Endodermal cell (in vitro differentiated cells): ENCODE data around the gene NUDT21. TPM values are rescaled to one million over a fixed set of nuclear protein-coding genes. Genes with fewer than 3 reads are reported as not detected.

Source experiments
- DNase-seq: peaks from one replicate; pipeline ENCODE4 v3.0.0-alpha.2; 2017
- H3K27ac ChIP-seq: 2 replicates; pipeline ENCODE4 v1.5.1; 2013; ENCODE audit warnings: mild to moderate bottlenecking, low read depth, low read length, moderate library complexity
- H3K27me3 ChIP-seq: 2 replicates; pipeline ENCODE4 v1.6.1; 2013; ENCODE audit warnings: mild to moderate bottlenecking, low read length, moderate library complexity; ENCODE audit not compliant: insufficient read depth, control insufficient read depth, poor library complexity, severe bottlenecking
- H3K36me3 ChIP-seq: 2 replicates; pipeline ENCODE4 v1.7.0; 2013; ENCODE audit warnings: mild to moderate bottlenecking, low read length, moderate library complexity; ENCODE audit not compliant: control insufficient read depth, insufficient read depth
- H3K4me1 ChIP-seq: one replicate; pipeline ENCODE4 v1.7.0; 2013; ENCODE audit warnings: low read length; ENCODE audit not compliant: control insufficient read depth, insufficient read depth
- H3K4me3 ChIP-seq: 2 replicates; pipeline ENCODE4 v1.5.1; 2013; ENCODE audit warnings: mild to moderate bottlenecking, low read length, moderate library complexity
- H3K9ac ChIP-seq: 2 replicates; pipeline ENCODE4 v1.6.1; 2013; ENCODE audit warnings: mild to moderate bottlenecking, low read length, moderate library complexity; ENCODE audit not compliant: poor library complexity, severe bottlenecking; ENCODE audit errors: extremely low read depth
- H3K9me3 ChIP-seq: 2 replicates; pipeline ENCODE4 v1.6.1; 2013; ENCODE audit warnings: mild to moderate bottlenecking, low read length, moderate library complexity; ENCODE audit not compliant: control insufficient read depth
- H3K27ac Mint-ChIP-seq: 2 replicates; pipeline ENCODE4 v1.8.0; 2020; ENCODE audit warnings: mixed read lengths
- H3K27me3 Mint-ChIP-seq: 2 replicates; pipeline ENCODE4 v1.8.0; 2021; ENCODE audit warnings: mild to moderate bottlenecking, mixed read lengths; ENCODE audit not compliant: insufficient read depth
- H3K36me3 Mint-ChIP-seq: 2 replicates; pipeline ENCODE4 v1.8.0; 2020; ENCODE audit warnings: low read depth, mixed read lengths
- H3K4me1 Mint-ChIP-seq: 2 replicates; pipeline ENCODE4 v1.8.0; 2020; ENCODE audit warnings: mixed read lengths
- H3K4me3 Mint-ChIP-seq: 2 replicates; pipeline ENCODE4 v1.8.0; 2020; ENCODE audit warnings: mild to moderate bottlenecking, moderate library complexity, mixed read lengths
- H3K9me3 Mint-ChIP-seq: 2 replicates; pipeline ENCODE4 v1.8.0; 2020; ENCODE audit warnings: mild to moderate bottlenecking, mixed read lengths
- WGBS, 2 experiments: methylation state at CpG; one replicate each; pipeline versions ENCODE4 v1.1.5 to v1.1.7; 2013; ENCODE audit warnings: missing lambda C conversion rate in 2 of 2, mixed read lengths in 1 of 2; ENCODE audit not compliant: insufficient coverage in 1 of 2, insufficient read length in 1 of 2; 5-methylcytosine and 5-hydroxymethylcytosine counted together
- total RNA-seq, 2 donors: library from RNA; stranded (reverse); fragmentation: NEBNext Ultra II Directional in 1 of 2; extraction: Animal tissue kit (Norgen Biotek cat#: 25700) in 1 of 2; gene quantifications; 2 replicates in 1 of 2; 3 replicates in 1 of 2; pipeline ENCODE4 v1.2.1, GENCODE V29; 2021
- TF ChIP-seq, protein P1 (sequence below): fragments of 200-600 bp; sonication (generic); conservative IDR thresholded peaks from 2 replicates; pipeline ENCODE4 v1.5.0; 2021; ENCODE audit warnings: antibody characterized with exemption, mild to moderate bottlenecking

Gene NUDT21
- total RNA-seq, 2 donors from 2014 or later: 177 to 185 TPM

- Mint-ChIP-seq H3K4me3 (no peak overlapping the region), H3K4me1 (peaks cover 21% of the 10 kb centered on the region), H3K27ac (no peak overlapping the region), H3K27me3 (no peaks in the 10 kb centered on the region), H3K36me3 (peaks cover 49% of the 10 kb centered on the region), H3K9me3 (no peaks in the 10 kb centered on the region)
- Histone ChIP-seq H3K27me3 (no peaks in the 10 kb centered on the region), H3K27ac (no peak overlapping the region), H3K4me3 (no peak overlapping the region), H3K9ac (no peak overlapping the region), H3K36me3 (peaks cover 66% of the 10 kb centered on the region), H3K4me1 (peaks cover 2% of the 10 kb centered on the region), H3K9me3 (no peaks in the 10 kb centered on the region)
- WGBS, 2 experiments: 91 to 100% methylated on average over 1 of the region's 2 CpGs
- DNase-seq: peak; percentile 43
- TF ChIP-seq, protein P1, sequence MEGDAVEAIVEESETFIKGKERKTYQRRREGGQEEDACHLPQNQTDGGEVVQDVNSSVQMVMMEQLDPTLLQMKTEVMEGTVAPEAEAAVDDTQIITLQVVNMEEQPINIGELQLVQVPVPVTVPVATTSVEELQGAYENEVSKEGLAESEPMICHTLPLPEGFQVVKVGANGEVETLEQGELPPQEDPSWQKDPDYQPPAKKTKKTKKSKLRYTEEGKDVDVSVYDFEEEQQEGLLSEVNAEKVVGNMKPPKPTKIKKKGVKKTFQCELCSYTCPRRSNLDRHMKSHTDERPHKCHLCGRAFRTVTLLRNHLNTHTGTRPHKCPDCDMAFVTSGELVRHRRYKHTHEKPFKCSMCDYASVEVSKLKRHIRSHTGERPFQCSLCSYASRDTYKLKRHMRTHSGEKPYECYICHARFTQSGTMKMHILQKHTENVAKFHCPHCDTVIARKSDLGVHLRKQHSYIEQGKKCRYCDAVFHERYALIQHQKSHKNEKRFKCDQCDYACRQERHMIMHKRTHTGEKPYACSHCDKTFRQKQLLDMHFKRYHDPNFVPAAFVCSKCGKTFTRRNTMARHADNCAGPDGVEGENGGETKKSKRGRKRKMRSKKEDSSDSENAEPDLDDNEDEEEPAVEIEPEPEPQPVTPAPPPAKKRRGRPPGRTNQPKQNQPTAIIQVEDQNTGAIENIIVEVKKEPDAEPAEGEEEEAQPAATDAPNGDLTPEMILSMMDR: no peak
Measured at GRCh38 chr16:56479469-56479868, 28.3 kb upstream of the NUDT21 start.

GRCh38 chr16:56478281-56479049 lies 27.3 kb upstream of the NUDT21 start:
- no peaks in the 10 kb centered on the region for H3K9me3 ChIP-seq
- no peak overlapping the region for H3K4me3 ChIP-seq
- no peak for DNase-seq
- TF ChIP-seq, protein P1: no peak
- H3K36me3 Mint-ChIP-seq: peaks cover 48% of the 10 kb centered on the region
- no peaks in the 10 kb centered on the region for H3K9me3 Mint-ChIP-seq
- H3K9ac ChIP-seq: no peak overlapping the region
- 93 to 100% methylated on average over 1 to 2 of the region's 2 CpGs for WGBS, 2 experiments
- H3K36me3 ChIP-seq: peaks cover 68% of the 10 kb centered on the region
- peaks cover 21% of the 10 kb centered on the region for H3K4me1 Mint-ChIP-seq
- no peaks in the 10 kb centered on the region for H3K27me3 Mint-ChIP-seq
- peaks cover 2% of the 10 kb centered on the region for H3K4me1 ChIP-seq
- no peak overlapping the region for H3K27ac ChIP-seq
- no peak overlapping the region for H3K4me3 Mint-ChIP-seq
- H3K27me3 ChIP-seq: no peaks in the 10 kb centered on the region
- no peak overlapping the region for H3K27ac Mint-ChIP-seq

DNA sequence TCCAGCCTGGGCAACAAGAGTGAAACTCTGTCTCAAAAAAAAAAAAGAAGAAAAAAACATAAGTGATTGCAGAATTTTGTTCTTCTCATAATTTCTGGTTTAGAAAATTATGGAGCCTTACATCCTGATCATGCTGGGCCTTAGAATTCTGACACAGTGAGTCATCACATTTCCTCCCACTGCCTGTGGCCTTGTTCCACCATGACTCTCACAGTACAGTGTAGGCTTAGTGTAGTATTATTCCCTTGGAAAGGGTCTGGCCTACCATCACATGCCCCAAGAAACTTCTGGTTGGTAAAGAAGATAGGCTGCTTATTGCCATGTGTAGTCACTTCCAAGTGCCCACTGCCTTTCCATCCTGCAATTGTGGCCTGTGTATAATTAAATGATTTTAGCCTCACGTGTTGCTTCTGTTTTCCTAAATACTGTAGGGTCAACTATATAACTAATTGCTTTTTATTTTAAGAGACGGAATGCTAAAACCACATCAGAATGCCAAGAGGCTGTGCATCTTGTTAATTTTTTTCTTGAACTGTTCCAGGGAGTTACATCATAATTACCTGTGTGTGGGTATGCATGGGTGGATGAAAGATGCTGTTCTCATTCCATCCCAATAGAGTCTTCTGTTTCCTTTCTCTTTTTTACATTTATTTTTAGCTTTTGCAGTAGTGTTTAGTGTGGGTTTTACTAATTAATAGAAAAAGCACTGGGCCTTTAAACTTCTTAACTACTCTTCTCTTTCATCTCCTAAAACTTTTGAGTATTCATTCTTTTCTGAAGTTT lies 26.2 kb upstream of the NUDT21 start:
- Mint-ChIP-seq H3K27me3 (no peaks in the 10 kb centered on the region), H3K36me3 (peaks cover 52% of the 10 kb centered on the region), H3K27ac (no peak overlapping the region), H3K4me3 (no peak overlapping the region), H3K9me3 (no peaks in the 10 kb centered on the region), H3K4me1 (peaks cover 21% of the 10 kb centered on the region)
- H3K9me3 ChIP-seq: no peaks in the 10 kb centered on the region
- H3K4me1 ChIP-seq: peaks cover 2% of the 10 kb centered on the region
- H3K9ac ChIP-seq: no peak overlapping the region
- TF ChIP-seq, protein P1: no peak
- no peak for DNase-seq
- H3K27me3 ChIP-seq: no peaks in the 10 kb centered on the region
- no peak overlapping the region for H3K27ac ChIP-seq
- H3K4me3 ChIP-seq: no peak overlapping the region
- peaks cover 69% of the 10 kb centered on the region for H3K36me3 ChIP-seq
- WGBS, 2 experiments: 100% methylated on average over 2 of the region's 2 CpGs; no CpG with 5 or more reads in 1 of the 2 experiments
